Subcutaneous adipose tissue (tissue), 4 donors: ENCODE measurements around the gene PTPRD. TPM values are rescaled to one million over a fixed set of nuclear protein-coding genes. Genes with fewer than 3 reads are reported as not detected.

Experiments used
- CTCF ChIP-seq: fragments of 450-650 bp; IDR thresholded peaks from one replicate; pipeline ENCODE4 v1.5.1; 2016; ENCODE audit warnings: low read depth, mild to moderate bottlenecking, control low read depth, antibody characterized with exemption, moderate library complexity
- total RNA-seq, 4 donors: library from RNA; depleted of rRNA; stranded (reverse); fragments of >200 nt; gene quantifications; one replicate each; pipeline ENCODE4 v1.1.0, GENCODE V29; 2016

The PTPRD gene
- total RNA-seq, 4 donors from 2014 or later = 5.1 to 17.3 (median 12.1) TPM

GRCh38 chr9:8715788-8716187, 1897.0 kb downstream of the PTPRD start:
- TF ChIP-seq CTCF = no peak

- TF ChIP-seq CTCF = no peak
These were observed 1899.0 kb downstream of the PTPRD start for GRCh38 chr9:8713811-8714165.

- no peak for TF ChIP-seq CTCF
These were observed 1899.5 kb downstream of the PTPRD start for GRCh38 chr9:8713149-8713810.

- no peak for TF ChIP-seq CTCF
These were observed 1903.1 kb downstream of the PTPRD start for GRCh38 chr9:8709731-8710130.

- TF ChIP-seq CTCF = no peak
These were observed 1904.1 kb downstream of the PTPRD start for GRCh38 chr9:8708728-8709127.

GRCh38 chr9:8706998-8707397, 1905.8 kb downstream of the PTPRD start:
- no peak for TF ChIP-seq CTCF

GRCh38 chr9:8706531-8706930, 1906.3 kb downstream of the PTPRD start:
- no peak for TF ChIP-seq CTCF
